ENCODE measurements around the gene CDIPT. TPM values are rescaled to one million over a fixed set of nuclear protein-coding genes. Genes with fewer than 3 reads are reported as not detected.
A peak's percentile ranks its signal among the peaks of the same experiment; 100 is the strongest.

The CDIPT gene
- total RNA-seq, 3 donors from 2014 or later (not counting 1 experiment from before 2014, with no cell fraction given), result 42.3 to 66.9 (median 53.0) TPM

DNA sequence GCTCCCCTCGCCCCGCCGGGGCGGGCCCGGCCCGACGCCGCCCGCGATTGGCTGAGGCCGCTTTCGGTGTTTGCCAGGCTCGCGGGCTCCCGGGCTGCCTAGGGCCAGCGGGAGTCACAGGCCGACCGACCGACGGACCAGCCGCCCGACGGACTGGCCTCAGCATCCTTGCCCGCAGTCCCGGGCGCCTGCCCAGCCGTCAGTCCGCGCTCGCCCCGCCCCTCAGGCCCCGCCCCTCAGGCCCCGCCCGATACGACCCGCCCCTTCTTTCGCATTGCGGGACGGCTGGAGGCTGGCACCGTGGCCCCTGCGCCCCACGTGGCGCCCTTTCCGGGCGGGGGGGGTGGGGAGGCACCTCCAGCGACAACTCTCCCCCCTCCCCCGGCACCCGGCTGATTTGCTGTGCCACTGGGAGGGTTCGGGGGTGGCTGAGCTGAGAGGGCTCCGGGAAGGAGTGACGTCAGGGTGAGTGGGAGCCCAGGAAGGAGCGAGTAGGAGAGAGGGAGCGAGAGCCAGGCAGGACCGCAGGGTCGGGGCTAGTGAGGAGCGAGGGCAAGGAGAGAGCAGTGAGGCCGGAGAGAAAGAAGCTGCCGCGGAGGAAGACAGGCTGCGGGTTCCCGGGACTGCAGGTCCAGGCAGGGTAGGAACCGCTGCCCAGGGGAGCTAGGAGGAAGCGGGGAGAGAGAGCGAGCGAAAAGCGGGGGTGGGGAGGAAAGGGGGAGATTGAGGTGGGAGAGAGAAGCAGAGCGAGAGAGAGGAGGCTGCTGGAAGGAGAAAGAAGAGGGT lies 37.3 kb upstream of the CDIPT start, which contains the start of gene ASPHD1:
Gene ASPHD1, plus strand, starts transcription at position 387 of the 786 bp plus-strand sequence. CDS start 484 bp downstream, outside the sequence.
- Histone ChIP-seq H3K9me3 (ENCODE audit: control insufficient read depth, insufficient read depth, low read length) (no peaks in the 10 kb centered on the region), H3K4me3 (ENCODE audit: low read length) (no peak within 1 kb of the TSS), H3K4me1 (ENCODE audit: control insufficient read depth, insufficient read depth, low read length) (peaks cover 13% of the 10 kb centered on the region), H3K36me3 (ENCODE audit: control insufficient read depth, insufficient read depth, low read length) (no peaks in the 10 kb centered on the region), H3K27ac (ENCODE audit: low read length) (no peak within 1 kb of the TSS), H3K27me3 (ENCODE audit: control insufficient read depth, insufficient read depth, low read length) (peaks cover 27% of the 10 kb centered on the region)
- DNase-seq (peak; percentile 79 to 86), ATAC-seq (peak; percentile 84 to 90 (median 88))
- under 1% methylated on average over 65 of the region's 67 CpGs for WGBS (ENCODE audit: insufficient coverage)
- H3K36me3 Mint-ChIP-seq, result no peaks in the 10 kb centered on the region
- peaks cover 20 to 37% of the 10 kb centered on the region in 2 donors for H3K27me3 Mint-ChIP-seq (ENCODE audit: low read depth in 2 of 2)
- intact Hi-C loops (cut with micrococcal nuclease), result no loop called here
- H3K4me1 Mint-ChIP-seq, result peaks cover 5 to 13% of the 10 kb centered on the region in 2 donors
- H3K27ac Mint-ChIP-seq, result no peak within 1 kb of the TSS
- peak within 1 kb of the TSS; percentile 70 for H3K4me3 Mint-ChIP-seq
- no peaks in the 10 kb centered on the region for H3K9me3 Mint-ChIP-seq
- TF ChIP-seq, protein P1, sequence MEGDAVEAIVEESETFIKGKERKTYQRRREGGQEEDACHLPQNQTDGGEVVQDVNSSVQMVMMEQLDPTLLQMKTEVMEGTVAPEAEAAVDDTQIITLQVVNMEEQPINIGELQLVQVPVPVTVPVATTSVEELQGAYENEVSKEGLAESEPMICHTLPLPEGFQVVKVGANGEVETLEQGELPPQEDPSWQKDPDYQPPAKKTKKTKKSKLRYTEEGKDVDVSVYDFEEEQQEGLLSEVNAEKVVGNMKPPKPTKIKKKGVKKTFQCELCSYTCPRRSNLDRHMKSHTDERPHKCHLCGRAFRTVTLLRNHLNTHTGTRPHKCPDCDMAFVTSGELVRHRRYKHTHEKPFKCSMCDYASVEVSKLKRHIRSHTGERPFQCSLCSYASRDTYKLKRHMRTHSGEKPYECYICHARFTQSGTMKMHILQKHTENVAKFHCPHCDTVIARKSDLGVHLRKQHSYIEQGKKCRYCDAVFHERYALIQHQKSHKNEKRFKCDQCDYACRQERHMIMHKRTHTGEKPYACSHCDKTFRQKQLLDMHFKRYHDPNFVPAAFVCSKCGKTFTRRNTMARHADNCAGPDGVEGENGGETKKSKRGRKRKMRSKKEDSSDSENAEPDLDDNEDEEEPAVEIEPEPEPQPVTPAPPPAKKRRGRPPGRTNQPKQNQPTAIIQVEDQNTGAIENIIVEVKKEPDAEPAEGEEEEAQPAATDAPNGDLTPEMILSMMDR (IDR thresholded peaks at IDR 0.05), result no peak

DNA sequence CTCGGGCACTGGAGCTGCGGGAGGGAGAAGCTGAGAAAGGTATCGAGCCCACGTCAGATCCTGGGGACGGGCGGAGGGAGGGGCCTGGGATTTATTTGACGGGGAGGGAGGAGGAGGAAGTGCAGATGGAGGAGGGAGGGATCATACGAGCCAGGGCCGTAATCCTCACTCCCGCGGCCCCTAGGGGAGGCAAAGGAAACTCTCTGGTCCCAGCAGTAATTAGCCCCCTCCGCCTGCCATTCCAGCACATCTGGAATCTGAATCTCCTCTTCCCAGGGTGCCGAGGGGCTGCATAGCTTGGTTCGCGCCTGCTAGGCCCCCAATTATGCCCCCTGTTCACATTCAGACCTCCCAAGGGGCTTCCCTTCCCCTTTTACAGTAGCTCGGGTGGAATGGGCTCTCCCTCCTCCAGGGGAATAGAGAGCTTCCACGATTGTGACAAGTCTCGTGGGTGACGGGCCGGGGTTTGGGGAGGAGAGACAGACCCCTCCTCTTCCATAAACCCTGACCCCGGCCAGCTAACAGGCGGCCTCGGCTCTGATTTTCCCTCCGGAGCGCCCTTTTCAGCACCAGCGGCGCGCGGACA lies 36.6 kb upstream of the CDIPT start, which contains the start of gene SEZ6L2:
Gene SEZ6L2, minus strand, starts transcription at position 35 of the 586 bp plus-strand sequence. CDS start 531 bp downstream, outside the sequence.
- DNase-seq, result peak in 1 of 2 donors; percentile 23

DNA sequence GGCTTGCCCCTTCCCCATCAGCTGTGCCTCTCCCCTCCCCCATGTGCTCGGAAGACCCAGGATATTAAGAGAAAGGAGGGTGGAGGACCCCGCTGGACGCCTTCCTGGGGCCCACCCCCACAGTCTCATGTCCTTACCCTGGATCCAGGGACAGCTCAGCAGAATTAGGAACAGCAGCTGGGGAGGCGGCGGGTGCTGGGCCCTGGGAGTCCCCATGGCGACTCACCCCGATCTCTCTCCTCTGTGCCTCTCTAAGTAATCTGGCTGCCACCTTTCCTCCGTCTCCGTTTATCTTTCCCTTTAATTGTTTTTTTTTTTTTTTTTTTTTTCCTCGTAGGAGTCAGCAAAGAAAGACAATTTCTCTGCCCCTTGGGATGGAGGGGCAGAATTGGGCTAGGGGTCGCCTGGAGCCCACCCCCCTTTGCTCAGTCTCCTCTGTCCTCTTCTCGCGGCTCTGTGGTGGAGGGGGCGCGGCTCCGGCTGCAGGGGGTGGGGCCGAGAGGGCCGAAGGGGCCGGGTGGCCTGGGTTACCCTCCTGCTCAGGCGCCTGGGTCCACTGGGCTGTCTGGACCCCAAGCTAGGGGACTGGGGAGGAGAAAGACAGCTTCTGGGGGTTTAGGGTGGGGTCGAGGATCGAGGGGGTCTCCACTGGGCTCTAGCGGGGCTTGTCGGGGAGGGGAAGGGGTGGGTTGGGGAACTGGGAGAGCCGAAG lies 35.9 kb upstream of the CDIPT start:
- Histone ChIP-seq H3K4me1 (ENCODE audit: control insufficient read depth, insufficient read depth, low read length) (peaks cover 13% of the 10 kb centered on the region), H3K4me3 (ENCODE audit: low read length) (no peak overlapping the region), H3K9me3 (ENCODE audit: control insufficient read depth, insufficient read depth, low read length) (no peaks in the 10 kb centered on the region), H3K27ac (ENCODE audit: low read length) (no peak overlapping the region), H3K36me3 (ENCODE audit: control insufficient read depth, insufficient read depth, low read length) (no peaks in the 10 kb centered on the region), H3K27me3 (ENCODE audit: control insufficient read depth, insufficient read depth, low read length) (peaks cover 27% of the 10 kb centered on the region)
- H3K27me3 Mint-ChIP-seq (ENCODE audit: low read depth in 2 of 2), result peaks cover 20 to 37% of the 10 kb centered on the region in 2 donors
- peaks cover 5 to 13% of the 10 kb centered on the region in 2 donors for H3K4me1 Mint-ChIP-seq
- TF ChIP-seq, protein P1 (IDR thresholded peaks at IDR 0.05), result no peak
- no peak for DNase-seq
- no peak overlapping the region for H3K4me3 Mint-ChIP-seq
- no peak overlapping the region for H3K27ac Mint-ChIP-seq
- intact Hi-C loops (cut with micrococcal nuclease), result no loop called here
- no peaks in the 10 kb centered on the region for H3K36me3 Mint-ChIP-seq
- no peaks in the 10 kb centered on the region for H3K9me3 Mint-ChIP-seq
- ATAC-seq, result no peak
- 2% methylated on average over 23 of the region's 25 CpGs for WGBS (ENCODE audit: insufficient coverage)

More for the DNA sequence above, 36.6 kb upstream of the CDIPT start, which contains the start of gene SEZ6L2:
- Histone ChIP-seq H3K4me3 (ENCODE audit: low read length) (no peak within 1 kb of the TSS), H3K36me3 (ENCODE audit: control insufficient read depth, insufficient read depth, low read length) (no peaks in the 10 kb centered on the region), H3K27ac (ENCODE audit: low read length) (no peak within 1 kb of the TSS), H3K9me3 (ENCODE audit: control insufficient read depth, insufficient read depth, low read length) (no peaks in the 10 kb centered on the region), H3K4me1 (ENCODE audit: control insufficient read depth, insufficient read depth, low read length) (peaks cover 13% of the 10 kb centered on the region), H3K27me3 (ENCODE audit: control insufficient read depth, insufficient read depth, low read length) (peaks cover 27% of the 10 kb centered on the region)
- Mint-ChIP-seq H3K4me3 (peak within 1 kb of the TSS; percentile 70), H3K9me3 (no peaks in the 10 kb centered on the region), H3K27ac (no peak within 1 kb of the TSS), H3K36me3 (no peaks in the 10 kb centered on the region), H3K4me1 (peaks cover 5 to 13% of the 10 kb centered on the region in 2 donors), H3K27me3 (ENCODE audit: low read depth in 2 of 2) (peaks cover 20 to 37% of the 10 kb centered on the region in 2 donors)
- ATAC-seq, result no peak
- TF ChIP-seq, protein P1 (IDR thresholded peaks at IDR 0.05), result no peak
- intact Hi-C loops (cut with micrococcal nuclease), result no loop called here
- under 1% methylated on average over 25 of the region's 29 CpGs for WGBS (ENCODE audit: insufficient coverage)

All from natural killer cell (primary cell).